T-cell (primary cell): ENCODE results near the gene TANGO2. TPM values are rescaled to one million over a fixed set of nuclear protein-coding genes. Genes with fewer than 3 reads are reported as not detected.

Experiments used
- ATAC-seq, 4 experiments: fragments of 200-7000 bp in 3 of 4; fragments of 150-1000 bp in 1 of 4; cut with Tn5 transposase; replicated peaks in 1 of 4; 1 replicate in 3 of 4; 2 replicates in 1 of 4; pipeline ENCODE4 v1.10.0; 2021; ENCODE audit warnings: moderate library complexity in 3 of 4, mild to moderate bottlenecking in 2 of 4, moderate number of reproducible peaks in 1 of 4
- CTCF ChIA-PET, 2 donors: fragments of 300-600 bp; sonication (Branson Sonifier 250); formaldehyde crosslinking; loops; one replicate each; lab custom pipeline; 2022; ENCODE audit warnings: antibody characterized with exemption in 2 of 2; lab: Charles Lee
- POLR2A ChIA-PET, 2 donors: fragments of 300-600 bp; sonication (Branson Sonifier 250); formaldehyde crosslinking; loops; one replicate each; lab custom pipeline; 2022; ENCODE audit warnings: antibody characterized with exemption in 2 of 2; lab: Charles Lee
- DNase-seq, 35 experiments: peaks; one replicate each; pipeline versions ENCODE4 v3.0.0 to v3.0.0-alpha.2; 2013 to 2023
- H3K27ac ChIP-seq: one replicate; pipeline ENCODE4 v1.5.1; 2013; ENCODE audit warnings: low read length
- H3K27me3 ChIP-seq, 2 experiments: replicated peaks in 1 of 2; 1 replicate in 1 of 2; 2 replicates in 1 of 2; pipeline versions ENCODE4 v1.6.1 to v1.7.0; 2013; ENCODE audit warnings: low read length in 1 of 2, mixed read lengths in 1 of 2; ENCODE audit not compliant: control insufficient read depth in 2 of 2, insufficient read depth in 2 of 2; ENCODE audit errors: extremely low read depth in 1 of 2
- H3K36me3 ChIP-seq, 2 donors: 1 replicate in 1 of 2; 2 replicates in 1 of 2; pipeline versions ENCODE4 v1.6.1 to v1.7.0; 2013; ENCODE audit warnings: low read length in 1 of 2; ENCODE audit not compliant: control insufficient read depth in 2 of 2, insufficient read depth in 1 of 2; ENCODE audit errors: extremely low read depth in 1 of 2
- H3K4me1 ChIP-seq, 2 experiments: 1 replicate in 1 of 2; 2 replicates in 1 of 2; pipeline versions ENCODE4 v1.6.1 to v1.7.0; 2013; ENCODE audit warnings: low read length in 2 of 2, mixed read lengths in 1 of 2; ENCODE audit not compliant: insufficient read depth in 2 of 2, control insufficient read depth in 1 of 2; ENCODE audit errors: extremely low read depth in 1 of 2
- H3K4me3 ChIP-seq, 2 donors: 1 replicate in 1 of 2; 2 replicates in 1 of 2; pipeline versions ENCODE4 v1.5.1 to v1.7.0; 2013; ENCODE audit warnings: mild to moderate bottlenecking in 2 of 2, low read length in 1 of 2, moderate library complexity in 1 of 2; ENCODE audit not compliant: control insufficient read depth in 1 of 2; ENCODE audit errors: extremely low read depth in 1 of 2
- H3K9me3 ChIP-seq: 2 replicates; pipeline ENCODE4 v1.7.0; 2013
- H3K27ac Mint-ChIP-seq, 2 donors: one replicate each; pipeline ENCODE4 v1.8.0; 2020 to 2021; ENCODE audit warnings: mild to moderate bottlenecking in 2 of 2, mixed read lengths in 2 of 2
- H3K27me3 Mint-ChIP-seq, 2 donors: one replicate each; pipeline ENCODE4 v1.8.0; 2021 to 2022; ENCODE audit warnings: mixed read lengths in 2 of 2
- H3K36me3 Mint-ChIP-seq: one replicate; pipeline ENCODE4 v1.8.0; 2021; ENCODE audit warnings: mixed read lengths
- H3K4me1 Mint-ChIP-seq, 3 donors: one replicate each; pipeline ENCODE4 v1.8.0; 2020 to 2022; ENCODE audit warnings: mixed read lengths in 3 of 3, mild to moderate bottlenecking in 1 of 3
- H3K4me3 Mint-ChIP-seq, 3 donors: one replicate each; pipeline ENCODE4 v1.8.0; 2020 to 2022; ENCODE audit warnings: mild to moderate bottlenecking in 3 of 3, mixed read lengths in 3 of 3, moderate library complexity in 3 of 3
- H3K9me3 Mint-ChIP-seq, 3 donors: one replicate each; pipeline ENCODE4 v1.8.0; 2020 to 2022; ENCODE audit warnings: mixed read lengths in 3 of 3
- WGBS: methylation state at CpG from one replicate; pipeline ENCODE4 v1.1.5; 2013; ENCODE audit warnings: missing lambda C conversion rate; ENCODE audit not compliant: insufficient coverage; 5-methylcytosine and 5-hydroxymethylcytosine counted together
- total RNA-seq, 35 experiments: library from RNA in 6 of 35; stranded (reverse) in 6 of 35; fragments of 120-200 nt in 1 of 35; gene quantifications; one replicate each; pipeline versions ENCODE4 v1.2.1 to v1.2.4 and lab custom pipeline; 2013 to 2026

TANGO2 gene
- total RNA-seq, 5 donors from 2014 or later (not counting 1 experiment from before 2014, with no cell fraction given): 29.9 to 48.4 (median 43.7) TPM

GRCh38 chr22:20095521-20095920 is 74.6 kb downstream of the TANGO2 start:
- peaks cover 24 to 66% of the 10 kb centered on the region in 2 experiments for H3K4me1 ChIP-seq
- H3K9me3 Mint-ChIP-seq: peaks cover 0 to 7% (median 0%) of the 10 kb centered on the region in 3 donors
- H3K36me3 ChIP-seq: peaks cover 44 to 65% of the 10 kb centered on the region in 2 donors
- no peak overlapping the region for H3K27ac Mint-ChIP-seq
- no peaks in the 10 kb centered on the region for H3K9me3 ChIP-seq
- CTCF ChIA-PET: no interaction called here
- peaks cover 28 to 51% (median 41%) of the 10 kb centered on the region in 3 donors for H3K4me1 Mint-ChIP-seq
- no peak overlapping the region for H3K4me3 ChIP-seq
- POLR2A ChIA-PET: interaction anchor here in 1 of 2 donors (0.6 kb wide), 1 partner anchor 400 kb away, joined by 7 read pairs; the partner anchor contains the start of gene KLHL22
- no peaks in the 10 kb centered on the region for H3K27me3 Mint-ChIP-seq
- H3K4me3 Mint-ChIP-seq: no peak overlapping the region
- H3K36me3 Mint-ChIP-seq: peaks cover 63% of the 10 kb centered on the region
- WGBS: 57% methylated on average over 1 of the region's 4 CpGs
- H3K27ac ChIP-seq: no peak overlapping the region
- ATAC-seq: no peak
- DNase-seq: no peak
- no peaks in the 10 kb centered on the region for H3K27me3 ChIP-seq

- peaks cover 0 to 7% (median 0%) of the 10 kb centered on the region in 3 donors for H3K9me3 Mint-ChIP-seq
- Histone ChIP-seq H3K27me3 (no peaks in the 10 kb centered on the region), H3K36me3 (peaks cover 35 to 52% of the 10 kb centered on the region in 2 donors), H3K4me1 (peaks cover 28 to 66% of the 10 kb centered on the region in 2 experiments), H3K9me3 (no peaks in the 10 kb centered on the region), H3K4me3 (no peak overlapping the region), H3K27ac (no peak overlapping the region)
- no peaks in the 10 kb centered on the region for H3K27me3 Mint-ChIP-seq
- H3K27ac Mint-ChIP-seq: peak overlapping the region; percentile 11 to 20
- ChIA-PET POLR2A (interaction anchor here in 1 of 2 donors (0.6 kb wide), 1 partner anchor 20 kb away, joined by 8 read pairs; the partner anchor contains the start of gene TRMT2A), CTCF (no interaction called here)
- DNase-seq: no peak
- peaks cover 33 to 49% (median 41%) of the 10 kb centered on the region in 3 donors for H3K4me1 Mint-ChIP-seq
- no CpG with 5 or more reads among the region's 2 CpGs for WGBS
- no peak overlapping the region for H3K4me3 Mint-ChIP-seq
- H3K36me3 Mint-ChIP-seq: peaks cover 52% of the 10 kb centered on the region
- ATAC-seq: no peak
Observed at GRCh38 chr22:20096574-20097420, 75.9 kb downstream of the TANGO2 start.

- Histone ChIP-seq H3K4me3 (no peak overlapping the region), H3K4me1 (peaks cover 26 to 42% of the 10 kb centered on the region in 2 experiments), H3K9me3 (no peaks in the 10 kb centered on the region), H3K36me3 (peaks cover 17 to 34% of the 10 kb centered on the region in 2 donors), H3K27ac (peak overlapping the region; percentile 88), H3K27me3 (no peaks in the 10 kb centered on the region)
- CTCF ChIA-PET: no interaction called here
- POLR2A ChIA-PET: no interaction called here
- peak overlapping the region in 1 of 3 donors; percentile 76 for H3K4me3 Mint-ChIP-seq
- no peaks in the 10 kb centered on the region for H3K27me3 Mint-ChIP-seq
- 93% methylated on average over 4 of the region's 6 CpGs for WGBS
- DNase-seq (no peak), ATAC-seq (no peak)
- peaks cover 0 to 7% (median 0%) of the 10 kb centered on the region in 3 donors for H3K9me3 Mint-ChIP-seq
- H3K27ac Mint-ChIP-seq: peak overlapping the region; percentile 88 to 97
- peaks cover 41% of the 10 kb centered on the region for H3K36me3 Mint-ChIP-seq
- H3K4me1 Mint-ChIP-seq: peaks cover 37 to 49% (median 46%) of the 10 kb centered on the region in 3 donors
Observed at GRCh38 chr22:20099099-20099711, 78.3 kb downstream of the TANGO2 start.

- no peak overlapping the region for H3K4me3 ChIP-seq
- Mint-ChIP-seq H3K27me3 (no peaks in the 10 kb centered on the region), H3K4me1 (peaks cover 37 to 49% (median 44%) of the 10 kb centered on the region in 3 donors), H3K9me3 (no peaks in the 10 kb centered on the region), H3K27ac (peak overlapping the region; percentile 88 to 97), H3K4me3 (peak overlapping the region in 1 of 3 donors; percentile 76), H3K36me3 (peaks cover 19% of the 10 kb centered on the region)
- no peak overlapping the region for H3K27ac ChIP-seq
- peaks cover 26 to 37% of the 10 kb centered on the region in 2 experiments for H3K4me1 ChIP-seq
- 47% methylated on average over 4 of the region's 8 CpGs for WGBS
- no peaks in the 10 kb centered on the region for H3K27me3 ChIP-seq
- ChIA-PET CTCF (no interaction called here), POLR2A (interaction anchor here in 1 of 2 donors (0.5 to 0.7 kb wide), 2 partner anchors 27 to 464 kb away, joined by 4 to 8 read pairs; no protein-coding TSS in a partner anchor)
- peaks cover 2 to 36% of the 10 kb centered on the region in 2 donors for H3K36me3 ChIP-seq
- H3K9me3 ChIP-seq: no peaks in the 10 kb centered on the region
- DNase-seq (no peak), ATAC-seq (no peak)
Observed at GRCh38 chr22:20101638-20102037, 80.7 kb downstream of the TANGO2 start.

GRCh38 chr22:20102203-20102780 is 81.4 kb downstream of the TANGO2 start:
- ATAC-seq (no peak), DNase-seq (no peak)
- Mint-ChIP-seq H3K27ac (peak overlapping the region; percentile 79 to 97), H3K4me1 (peaks cover 35 to 49% (median 41%) of the 10 kb centered on the region in 3 donors), H3K9me3 (no peaks in the 10 kb centered on the region), H3K36me3 (peaks cover 15% of the 10 kb centered on the region), H3K27me3 (no peaks in the 10 kb centered on the region), H3K4me3 (peak overlapping the region in 1 of 3 donors; percentile 76)
- no peaks in the 10 kb centered on the region for H3K9me3 ChIP-seq
- 95% methylated on average over 4 of the region's 12 CpGs for WGBS
- no peaks in the 10 kb centered on the region for H3K27me3 ChIP-seq
- POLR2A ChIA-PET: no interaction called here
- peaks cover 26 to 37% of the 10 kb centered on the region in 2 experiments for H3K4me1 ChIP-seq
- H3K36me3 ChIP-seq: peaks cover 9 to 37% of the 10 kb centered on the region in 2 donors
- no peak overlapping the region for H3K4me3 ChIP-seq
- CTCF ChIA-PET: interaction anchor here in 1 of 2 donors (0.7 kb wide), 1 partner anchor 9 kb away, joined by 4 read pairs; no protein-coding TSS in a partner anchor
- H3K27ac ChIP-seq: no peak overlapping the region
